IPS-NIHi7 (cell line): ENCODE data around the gene ZNF605.
A peak's percentile ranks its signal among the peaks of the same experiment; 100 is the strongest.
"Not testable (repeated sequence)": the region's sequence is repeated elsewhere in the genome, so short reads cannot be mapped to it uniquely, and the experiment has no call there.

Experiments
- DNase-seq: peaks from one replicate; pipeline ENCODE4 v3.0.0; 2012; ENCODE audit warnings: mixed read lengths; ENCODE audit errors: extremely low spot score

The ZNF605 gene

GRCh38 chr12:132949936-132950837, 5.9 kb downstream of the ZNF605 start:
- no peak for DNase-seq

GRCh38 chr12:132948146-132949066, 7.7 kb downstream of the ZNF605 start:
- DNase-seq = no peak

- no peak for DNase-seq
These were observed 9.8 kb downstream of the ZNF605 start for GRCh38 chr12:132946246-132946820.

- no peak for DNase-seq
These were observed 10.3 kb downstream of the ZNF605 start for GRCh38 chr12:132945806-132946205.

GRCh38 chr12:132942611-132943010, 13.5 kb downstream of the ZNF605 start:
- DNase-seq = no peak

- DNase-seq = no peak
These were observed 14.7 kb downstream of the ZNF605 start for GRCh38 chr12:132941336-132941954.

GRCh38 chr12:132940071-132940719, 15.9 kb downstream of the ZNF605 start:
- no peak for DNase-seq

GRCh38 chr12:132938807-132939206, 17.3 kb downstream of the ZNF605 start:
- DNase-seq = not testable (repeated sequence)

- DNase-seq = no peak
These were observed 18.6 kb downstream of the ZNF605 start for GRCh38 chr12:132937476-132937875.

GRCh38 chr12:132936921-132937320, 19.2 kb downstream of the ZNF605 start:
- not testable (repeated sequence) for DNase-seq

- DNase-seq = no peak
These were observed 19.9 kb downstream of the ZNF605 start for GRCh38 chr12:132936163-132936562.

GRCh38 chr12:132926415-132926833, 29.7 kb downstream of the ZNF605 start:
- DNase-seq = no peak

GRCh38 chr12:132925597-132926414, 30.3 kb downstream of the ZNF605 start:
- DNase-seq = no peak

- DNase-seq = no peak
These were observed 31.8 kb downstream of the ZNF605 start for GRCh38 chr12:132924356-132924755.

- no peak for DNase-seq
These were observed 32.7 kb downstream of the ZNF605 start for GRCh38 chr12:132923356-132923909.

- no peak for DNase-seq
These were observed 33.4 kb downstream of the ZNF605 start for GRCh38 chr12:132922676-132923075.

GRCh38 chr12:132921685-132922084, 34.4 kb downstream of the ZNF605 start:
- peak; percentile 28 for DNase-seq

GRCh38 chr12:132918680-132919079, 37.4 kb downstream of the ZNF605 start:
- DNase-seq = no peak

GRCh38 chr12:132909030-132909368, 47.1 kb downstream of the ZNF605 start:
- no peak for DNase-seq
